RWPE1 (cell line): ENCODE data around the gene MAP1B.

Source experiments
- CTCF ChIA-PET: fragments of 350-600 bp; sonication (Branson Sonifier 250); formaldehyde crosslinking; extraction: SDS; loops from one replicate; lab custom pipeline; 2021; lab: Yijun Ruan, JAX
- POLR2A ChIA-PET: fragments of 400-600 bp; formaldehyde crosslinking; extraction: SDS; loops from one replicate; lab custom pipeline; 2020; ENCODE audit warnings: antibody characterized with exemption; ENCODE audit not compliant: low non-redundant PET; lab: Yijun Ruan, JAX
- DNase-seq: peaks from one replicate; pipeline ENCODE4 v3.0.0; 2012; ENCODE audit warnings: low spot score
- H3K27ac ChIP-seq: fragments of 450-650 bp; 2 replicates; pipeline ENCODE4 v1.5.1; 2017
- TF ChIP-seq, protein P1 (sequence below): fragments of 450-650 bp; conservative IDR thresholded peaks from 2 replicates; pipeline ENCODE4 v1.5.1; 2017; ENCODE audit warnings: low read depth, mild to moderate bottlenecking

Gene MAP1B

DNA sequence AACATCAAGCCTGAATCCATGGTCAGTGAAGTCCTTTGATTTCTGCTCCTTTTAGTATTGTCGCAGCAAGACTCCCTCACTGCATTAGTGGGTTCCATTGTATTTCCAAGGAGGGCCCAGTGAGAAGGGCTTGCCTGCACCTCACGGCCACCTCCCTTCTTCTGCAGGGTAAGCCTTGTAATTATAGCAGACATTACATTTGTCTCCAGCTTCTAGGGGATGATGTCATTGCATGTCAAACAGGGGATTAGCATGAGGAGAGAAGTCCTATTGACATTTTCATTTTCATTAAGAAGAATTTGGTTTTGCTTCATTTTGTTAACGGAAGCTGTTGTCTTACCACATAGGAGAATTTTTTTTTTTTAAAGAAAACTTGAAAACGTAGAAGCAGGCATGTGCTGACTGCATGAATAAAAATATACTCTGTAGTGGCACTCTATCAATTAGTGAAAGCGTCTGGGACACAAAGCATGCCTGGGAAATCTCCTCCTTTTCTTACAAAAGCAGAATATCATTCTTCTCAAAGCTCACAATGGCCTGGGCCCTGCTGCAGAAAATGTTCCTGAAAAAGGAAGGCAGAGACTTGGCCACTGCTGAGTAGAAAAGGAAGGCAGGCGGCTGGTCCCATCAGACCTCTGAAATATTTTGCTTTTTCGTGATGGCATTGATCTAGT lies 27.1 kb downstream of the MAP1B start:
- ChIA-PET CTCF (interaction anchor here (0.6 to 1.0 kb wide), 2 partner anchors 174 to 238 kb away, joined by 3 read pairs; no protein-coding TSS in a partner anchor), POLR2A (no interaction called here)
- TF ChIP-seq, protein P1, sequence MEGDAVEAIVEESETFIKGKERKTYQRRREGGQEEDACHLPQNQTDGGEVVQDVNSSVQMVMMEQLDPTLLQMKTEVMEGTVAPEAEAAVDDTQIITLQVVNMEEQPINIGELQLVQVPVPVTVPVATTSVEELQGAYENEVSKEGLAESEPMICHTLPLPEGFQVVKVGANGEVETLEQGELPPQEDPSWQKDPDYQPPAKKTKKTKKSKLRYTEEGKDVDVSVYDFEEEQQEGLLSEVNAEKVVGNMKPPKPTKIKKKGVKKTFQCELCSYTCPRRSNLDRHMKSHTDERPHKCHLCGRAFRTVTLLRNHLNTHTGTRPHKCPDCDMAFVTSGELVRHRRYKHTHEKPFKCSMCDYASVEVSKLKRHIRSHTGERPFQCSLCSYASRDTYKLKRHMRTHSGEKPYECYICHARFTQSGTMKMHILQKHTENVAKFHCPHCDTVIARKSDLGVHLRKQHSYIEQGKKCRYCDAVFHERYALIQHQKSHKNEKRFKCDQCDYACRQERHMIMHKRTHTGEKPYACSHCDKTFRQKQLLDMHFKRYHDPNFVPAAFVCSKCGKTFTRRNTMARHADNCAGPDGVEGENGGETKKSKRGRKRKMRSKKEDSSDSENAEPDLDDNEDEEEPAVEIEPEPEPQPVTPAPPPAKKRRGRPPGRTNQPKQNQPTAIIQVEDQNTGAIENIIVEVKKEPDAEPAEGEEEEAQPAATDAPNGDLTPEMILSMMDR = no peak
- no peak for DNase-seq
- H3K27ac ChIP-seq = no peak overlapping the region

DNA sequence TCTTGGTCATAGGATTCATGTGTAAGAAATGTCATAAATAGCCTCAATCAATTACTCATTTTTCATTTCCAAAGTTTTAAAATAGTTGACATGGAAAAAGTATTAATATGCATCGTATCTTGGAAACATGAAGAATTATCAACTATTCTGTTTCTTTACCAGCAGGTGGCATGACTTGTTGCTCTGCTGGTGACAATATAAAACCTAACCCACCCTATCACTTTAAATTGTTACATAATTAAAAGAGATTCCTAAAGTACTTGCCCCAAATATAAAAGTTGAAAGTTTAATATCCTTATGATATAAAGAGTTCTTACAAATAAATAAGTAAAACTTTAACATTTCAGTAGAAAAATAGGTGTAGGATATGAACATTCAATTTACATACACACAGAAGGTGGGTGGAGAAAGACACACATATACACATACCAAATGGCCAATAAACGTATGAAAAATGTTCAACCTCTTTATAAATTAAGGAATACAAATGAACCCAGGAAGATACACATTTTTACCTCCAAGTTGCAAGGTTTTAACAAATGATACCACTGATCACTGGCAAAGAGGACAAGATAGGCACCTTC lies 30.6 kb downstream of the MAP1B start:
- CTCF ChIA-PET = interaction anchor here (0.6 to 1.1 kb wide), 2 partner anchors 112 to 171 kb away, joined by 3 to 4 read pairs; no protein-coding TSS in a partner anchor
- no peak overlapping the region for H3K27ac ChIP-seq
- POLR2A ChIA-PET = no interaction called here
- TF ChIP-seq, protein P1 = peak; percentile 76
- DNase-seq = peak; percentile 46

DNA sequence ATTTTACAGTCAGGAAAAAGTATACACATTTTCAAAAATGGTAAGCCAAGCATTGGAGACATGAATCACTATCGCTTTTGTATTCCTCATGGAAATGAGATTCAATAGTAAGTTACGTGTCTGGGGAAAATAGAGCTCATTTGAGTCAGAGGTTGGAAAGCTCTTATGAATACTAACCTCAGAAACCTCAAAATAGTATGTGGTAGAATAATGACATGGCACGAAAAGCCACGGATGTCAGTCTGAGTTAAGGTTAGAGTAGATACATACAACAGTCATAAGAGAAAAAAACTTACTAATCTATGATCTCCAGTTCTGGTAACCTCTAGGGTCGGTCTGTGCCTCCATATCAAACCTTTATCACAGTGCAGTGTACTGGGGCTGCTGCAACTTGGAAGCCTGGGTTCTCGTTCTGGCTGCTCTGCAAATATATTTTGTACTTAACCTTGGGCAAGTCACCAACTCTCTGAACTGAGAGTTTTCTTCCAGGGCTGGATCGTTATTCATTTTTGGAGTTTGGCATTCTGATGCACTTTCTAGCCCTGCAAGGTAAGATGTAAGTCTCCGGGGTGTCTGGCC lies 31.8 kb downstream of the MAP1B start:
- DNase-seq = peak; percentile 48
- ChIA-PET POLR2A (no interaction called here), CTCF (no interaction called here)
- H3K27ac ChIP-seq = no peak overlapping the region
- TF ChIP-seq, protein P1 = no peak

DNA sequence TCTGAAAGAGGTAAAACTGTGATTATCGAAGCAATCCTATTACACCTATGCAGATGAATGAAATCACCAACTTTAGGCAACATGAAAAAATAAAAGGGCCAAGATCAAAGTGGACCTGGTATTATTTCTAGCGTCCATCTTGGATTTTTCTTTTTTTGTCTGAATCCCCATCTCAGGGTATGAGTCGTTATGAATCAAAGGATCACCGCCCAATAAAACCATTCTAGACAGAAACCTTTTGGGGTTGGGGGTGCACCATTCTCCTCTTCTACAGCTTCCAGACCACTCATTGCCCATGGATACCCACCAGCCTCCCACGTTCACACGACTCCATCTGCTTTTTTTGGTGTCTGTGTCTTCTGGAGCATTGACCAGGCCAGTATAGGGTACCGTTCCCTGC lies 33.4 kb downstream of the MAP1B start:
- ChIA-PET POLR2A (no interaction called here), CTCF (interaction anchor here (1.1 kb wide), 1 partner anchor 97 kb away, joined by 8 read pairs; no protein-coding TSS in a partner anchor)
- TF ChIP-seq, protein P1 = no peak
- DNase-seq = no peak
- peak overlapping the region; percentile 42 for H3K27ac ChIP-seq

DNA sequence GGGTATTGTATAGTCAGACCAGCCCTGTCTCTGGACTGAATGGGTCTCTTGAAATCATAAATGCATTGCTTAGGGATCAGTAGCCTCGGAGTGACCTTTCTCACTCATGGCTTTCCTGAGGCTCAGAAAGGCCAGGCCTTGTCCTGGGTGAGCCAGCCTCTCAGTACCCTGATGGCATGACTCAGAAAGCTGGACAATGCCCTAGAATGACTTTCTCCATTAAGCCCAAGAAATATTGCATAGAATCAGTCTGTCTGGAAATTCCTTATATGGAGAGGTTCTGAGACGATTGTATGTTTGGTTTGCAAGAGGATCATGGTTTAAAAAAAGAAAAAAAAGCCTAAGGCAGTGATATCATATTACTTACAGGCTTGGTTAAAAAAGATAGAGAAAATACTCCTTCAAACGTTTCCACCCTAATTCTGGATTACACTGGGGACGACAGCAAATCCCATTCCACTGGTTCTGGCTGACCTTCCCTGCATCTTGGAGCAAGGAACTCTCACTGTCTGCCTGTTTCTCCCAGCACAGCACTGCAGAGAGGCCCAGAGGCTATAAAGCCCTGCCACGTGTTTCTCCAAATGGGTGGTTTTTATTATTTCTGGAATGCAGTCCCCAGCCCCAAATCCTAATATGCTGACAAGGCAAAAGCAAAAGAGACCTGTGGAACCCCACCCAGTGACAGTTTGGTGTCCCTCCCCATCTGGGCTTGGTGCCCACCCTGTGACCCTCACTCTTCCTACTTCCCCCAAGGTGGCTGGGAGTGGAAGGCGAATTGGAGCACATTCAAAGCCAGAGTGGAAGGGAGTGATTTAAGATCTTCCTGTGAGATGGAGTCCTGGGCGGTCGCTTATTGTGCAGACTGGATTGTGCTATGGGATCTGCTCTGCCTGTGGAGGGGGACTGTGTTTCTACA lies 34.4 kb downstream of the MAP1B start:
- TF ChIP-seq, protein P1 = no peak
- peak; percentile 42 for DNase-seq
- ChIA-PET CTCF (interaction anchor here (0.6 kb wide), 1 partner anchor 345 kb away, joined by 5 read pairs; no protein-coding TSS in a partner anchor), POLR2A (no interaction called here)
- peak overlapping the region; percentile 42 for H3K27ac ChIP-seq

DNA sequence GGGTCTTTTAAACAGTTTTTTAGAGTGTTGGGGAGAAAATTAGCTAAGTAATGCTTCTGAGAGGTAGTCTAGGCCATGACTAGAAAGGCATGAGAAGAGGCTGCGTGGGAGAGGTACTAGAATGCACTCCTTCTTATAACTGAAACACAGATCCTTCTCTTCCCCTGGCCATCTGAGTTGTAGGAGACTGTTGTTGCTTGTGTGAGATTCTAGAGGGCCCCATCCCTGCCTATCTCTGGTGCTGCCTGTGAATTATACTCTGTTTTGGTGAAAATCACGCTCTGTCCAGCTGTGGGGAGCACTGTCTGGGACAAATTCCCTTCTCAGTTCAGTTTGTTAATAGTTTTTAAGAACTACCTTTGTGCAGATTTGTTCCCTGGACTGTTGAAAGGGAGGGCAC lies 37.5 kb downstream of the MAP1B start:
- TF ChIP-seq, protein P1 = no peak
- POLR2A ChIA-PET = no interaction called here
- no peak for DNase-seq
- no peak overlapping the region for H3K27ac ChIP-seq
- CTCF ChIA-PET = no interaction called here
